ENCODE measurements around the gene TRMU. TPM values are rescaled to one million over a fixed set of nuclear protein-coding genes. Genes with fewer than 3 reads are reported as not detected.
"Not testable (repeated sequence)": the region's sequence is repeated elsewhere in the genome, so short reads cannot be mapped to it uniquely, and the experiment has no call there.

Gene TRMU
- total RNA-seq, 1 donor from 2014 or later = 41.2 TPM

- no peak for DNase-seq (ENCODE audit: low read depth)
These were observed 36.4 kb upstream of the TRMU start for GRCh38 chr22:46299101-46299500.

- no peak for DNase-seq (ENCODE audit: low read depth)
These were observed 35.0 kb upstream of the TRMU start for GRCh38 chr22:46300491-46300890.

GRCh38 chr22:46303347-46303965 is 32.1 kb upstream of the TRMU start:
- peak; percentile 62 for DNase-seq (ENCODE audit: low read depth)

GRCh38 chr22:46308283-46308988 is 27.1 kb upstream of the TRMU start:
- DNase-seq (ENCODE audit: low read depth) = no peak

GRCh38 chr22:46309526-46310085 is 25.9 kb upstream of the TRMU start:
- DNase-seq (ENCODE audit: low read depth) = no peak

- no peak for DNase-seq (ENCODE audit: low read depth)
These were observed 23.5 kb upstream of the TRMU start for GRCh38 chr22:46312056-46312455.

- not testable (repeated sequence) for DNase-seq (ENCODE audit: low read depth)
These were observed 22.7 kb upstream of the TRMU start for GRCh38 chr22:46312848-46313247.

- DNase-seq (ENCODE audit: low read depth) = no peak
These were observed 19.5 kb upstream of the TRMU start for GRCh38 chr22:46315976-46316375.

GRCh38 chr22:46317646-46318045 is 17.9 kb upstream of the TRMU start:
- no peak for DNase-seq (ENCODE audit: low read depth)

GRCh38 chr22:46318576-46318975 is 16.9 kb upstream of the TRMU start:
- no peak for DNase-seq (ENCODE audit: low read depth)

- no peak for DNase-seq (ENCODE audit: low read depth)
These were observed 16.2 kb upstream of the TRMU start for GRCh38 chr22:46319319-46319718.

GRCh38 chr22:46320166-46320710 is 15.3 kb upstream of the TRMU start:
- no peak for DNase-seq (ENCODE audit: low read depth)

- DNase-seq (ENCODE audit: low read depth) = no peak
These were observed 14.7 kb upstream of the TRMU start for GRCh38 chr22:46320716-46321386.

GRCh38 chr22:46322711-46323110 is 12.8 kb upstream of the TRMU start:
- no peak for DNase-seq (ENCODE audit: low read depth)

- DNase-seq (ENCODE audit: low read depth) = no peak
These were observed 12.4 kb upstream of the TRMU start for GRCh38 chr22:46323162-46323561.

GRCh38 chr22:46326066-46326680 is 9.3 kb upstream of the TRMU start:
- DNase-seq (ENCODE audit: low read depth) = no peak

- DNase-seq (ENCODE audit: low read depth) = no peak
These were observed 7.6 kb upstream of the TRMU start for GRCh38 chr22:46327691-46328465.

GRCh38 chr22:46328797-46329196 is 6.7 kb upstream of the TRMU start:
- DNase-seq (ENCODE audit: low read depth) = no peak

- no peak for DNase-seq (ENCODE audit: low read depth)
These were observed 5.9 kb upstream of the TRMU start for GRCh38 chr22:46329616-46330015.

- DNase-seq (ENCODE audit: low read depth) = no peak
These were observed 5.1 kb upstream of the TRMU start for GRCh38 chr22:46330426-46330825.

GRCh38 chr22:46331496-46331895 is 4.0 kb upstream of the TRMU start:
- no peak for DNase-seq (ENCODE audit: low read depth)
